Measurements from ENCODE around the gene VWA7. TPM values are rescaled to one million over a fixed set of nuclear protein-coding genes. Genes with fewer than 3 reads are reported as not detected.
A peak's percentile ranks its signal among the peaks of the same experiment; 100 is the strongest.

The VWA7 gene
- polyA plus RNA-seq, 6 donors from 2014 or later, result 0.13 to 0.29 TPM; not detected in 4

DNA sequence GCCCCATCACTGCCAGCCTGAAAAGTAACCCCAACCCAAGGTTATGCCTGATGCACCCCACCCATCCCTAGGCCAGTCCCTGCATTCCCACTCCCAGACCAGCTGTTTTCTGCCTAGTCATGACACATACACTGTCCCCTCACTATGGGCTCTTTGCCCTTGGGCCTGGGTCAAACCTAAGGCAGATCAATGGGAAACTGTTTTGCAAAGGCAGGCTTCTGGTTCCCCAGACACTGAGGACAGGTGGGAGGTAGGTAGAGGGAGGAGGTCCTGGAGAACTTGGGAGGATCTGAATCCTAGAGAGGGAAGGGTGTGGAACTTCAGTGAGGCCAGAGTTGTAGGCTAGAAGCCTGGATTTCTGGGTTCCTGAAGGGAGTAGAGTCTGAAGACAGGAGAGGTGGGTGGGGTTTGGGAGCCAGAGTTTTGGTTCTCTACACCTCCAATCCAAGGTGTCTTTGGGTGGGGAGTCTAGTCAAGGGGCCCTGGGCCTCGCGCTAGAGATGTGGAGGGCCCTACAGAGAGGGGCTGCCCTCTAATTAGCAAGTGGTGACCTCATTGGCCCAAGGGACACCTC is 42.8 kb downstream of the VWA7 start:
- H3K4me1 Mint-ChIP-seq, result peaks cover 61 to 69% (median 69%) of the 10 kb centered on the region in 3 donors
- DNase-seq, result no peak
- no peak for ATAC-seq (ENCODE audit: low read depth in 2 of 2)
- H3K9me3 Mint-ChIP-seq, result no peaks in the 10 kb centered on the region
- peak overlapping the region; percentile 83 to 99 (median 95) for H3K27ac Mint-ChIP-seq
- peak overlapping the region; percentile 94 to 99 (median 99) for H3K4me3 Mint-ChIP-seq
- H3K36me3 Mint-ChIP-seq, result peaks cover 9 to 25% of the 10 kb centered on the region in 2 donors
- H3K27me3 Mint-ChIP-seq, result no peaks in the 10 kb centered on the region

DNA sequence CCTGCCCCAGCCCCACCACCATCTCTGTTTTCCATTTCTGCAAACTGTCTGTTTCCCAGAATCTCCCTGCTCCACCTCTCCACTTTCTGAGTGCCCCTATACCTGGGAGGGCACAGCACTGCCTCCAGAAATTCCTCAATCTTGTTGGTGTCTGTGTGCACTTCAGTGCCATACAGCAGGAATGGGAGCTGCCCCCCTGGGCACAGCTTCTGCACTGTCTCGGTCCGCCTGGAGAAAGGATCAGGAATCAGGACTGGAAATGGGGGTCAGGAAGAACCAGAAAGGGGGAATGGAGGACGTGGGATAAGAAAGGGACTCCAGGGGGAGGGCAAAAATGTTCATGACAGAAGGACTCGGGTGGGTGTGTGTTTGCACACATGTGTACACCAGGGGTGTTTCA is 43.4 kb downstream of the VWA7 start:
- no peak for ATAC-seq (ENCODE audit: low read depth in 2 of 2)
- Mint-ChIP-seq H3K9me3 (no peaks in the 10 kb centered on the region), H3K27me3 (no peaks in the 10 kb centered on the region), H3K36me3 (peaks cover 9 to 27% of the 10 kb centered on the region in 2 donors), H3K4me1 (peaks cover 61 to 69% (median 69%) of the 10 kb centered on the region in 3 donors), H3K4me3 (peak overlapping the region; percentile 94 to 99 (median 99)), H3K27ac (peak overlapping the region in 3 of 6 donors; percentile 73 to 99 (median 94))
- DNase-seq, result no peak

- no peak for DNase-seq
- Mint-ChIP-seq H3K36me3 (peaks cover 9 to 31% of the 10 kb centered on the region in 2 donors), H3K9me3 (no peaks in the 10 kb centered on the region), H3K27me3 (no peaks in the 10 kb centered on the region), H3K27ac (peak overlapping the region in 2 of 6 donors; percentile 30 to 39), H3K4me1 (peaks cover 58 to 67% (median 67%) of the 10 kb centered on the region in 3 donors), H3K4me3 (peak overlapping the region in 4 of 8 donors; percentile 20 to 91 (median 56))
- ATAC-seq (ENCODE audit: low read depth in 2 of 2), result no peak
Observed at GRCh38 chr6:31732029-31732428, 45.1 kb downstream of the VWA7 start.

DNA sequence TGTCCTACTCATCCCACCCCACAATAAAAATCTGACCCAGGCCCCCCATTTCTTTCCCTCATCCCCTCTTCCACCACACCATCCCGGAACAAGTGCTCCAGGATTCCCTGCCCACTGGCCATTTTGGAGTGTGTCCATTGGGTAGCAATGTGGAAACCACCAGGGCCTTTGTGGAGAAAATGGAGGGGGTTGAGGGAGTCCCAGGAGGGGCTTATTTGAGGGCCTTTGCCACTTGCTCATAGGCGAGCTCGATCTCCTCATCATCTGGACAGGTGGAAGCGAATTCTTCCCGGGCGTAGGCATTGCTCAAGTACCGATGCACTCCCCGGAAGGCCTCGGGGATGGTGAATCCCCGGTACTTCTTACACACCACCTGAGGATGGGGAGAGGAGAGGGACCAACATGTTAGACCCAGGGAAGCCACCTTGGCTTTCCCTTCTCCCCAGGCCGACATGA is 46.5 kb downstream of the VWA7 start:
- no peak for DNase-seq
- ATAC-seq (ENCODE audit: low read depth in 2 of 2), result no peak
- peaks cover 13 to 41% of the 10 kb centered on the region in 2 donors for H3K36me3 Mint-ChIP-seq
- peaks cover 59 to 73% (median 72%) of the 10 kb centered on the region in 3 donors for H3K4me1 Mint-ChIP-seq
- no peaks in the 10 kb centered on the region for H3K27me3 Mint-ChIP-seq
- peak overlapping the region; percentile 86 to 98 (median 94) for H3K27ac Mint-ChIP-seq
- no peaks in the 10 kb centered on the region for H3K9me3 Mint-ChIP-seq
- H3K4me3 Mint-ChIP-seq, result peak overlapping the region; percentile 91 to 100 (median 98)

DNA sequence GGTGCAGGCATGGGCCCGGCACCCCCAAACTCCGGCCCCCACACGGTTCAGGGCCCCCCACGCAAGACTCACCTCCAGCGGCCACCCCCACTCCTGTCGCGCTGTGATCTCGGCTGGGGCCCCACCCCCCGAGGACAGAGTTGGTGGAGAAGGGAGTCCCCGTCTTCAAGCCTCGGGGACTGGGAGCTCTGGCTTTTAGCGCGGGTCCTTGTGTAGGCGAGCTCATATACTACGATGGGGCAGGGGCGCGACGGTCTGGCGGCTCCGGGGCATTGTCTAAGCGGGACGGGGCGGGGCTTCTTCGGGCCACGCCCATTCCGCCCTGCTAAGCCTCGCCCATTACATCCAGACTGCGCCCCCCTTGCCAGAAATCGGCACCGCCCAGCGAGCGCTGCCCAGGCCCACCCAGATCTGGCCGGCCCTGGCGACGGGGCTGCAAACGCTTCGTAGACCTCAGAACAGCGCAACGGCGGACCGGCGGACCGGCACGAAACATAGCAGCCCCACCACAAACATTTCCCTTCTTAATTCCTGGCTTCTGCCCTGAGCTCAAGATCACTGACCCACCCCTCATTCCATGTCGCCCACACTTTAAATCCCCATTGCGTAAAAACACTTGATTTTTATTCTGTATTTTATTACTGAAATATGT is 47.0 kb downstream of the VWA7 start:
- peaks cover 57 to 75% (median 74%) of the 10 kb centered on the region in 3 donors for H3K4me1 Mint-ChIP-seq
- ATAC-seq (ENCODE audit: low read depth in 2 of 2) (peak; percentile 50 to 53), DNase-seq (peak; percentile 79)
- H3K36me3 Mint-ChIP-seq, result peaks cover 15 to 40% of the 10 kb centered on the region in 2 donors
- peak overlapping the region; percentile 86 to 98 (median 94) for H3K27ac Mint-ChIP-seq
- no peaks in the 10 kb centered on the region for H3K9me3 Mint-ChIP-seq
- no peaks in the 10 kb centered on the region for H3K27me3 Mint-ChIP-seq
- peak overlapping the region; percentile 91 to 100 (median 98) for H3K4me3 Mint-ChIP-seq

- H3K36me3 Mint-ChIP-seq, result peaks cover 15 to 36% of the 10 kb centered on the region in 2 donors
- H3K9me3 Mint-ChIP-seq, result no peaks in the 10 kb centered on the region
- DNase-seq, result peak; percentile 82
- peak; percentile 54 to 59 for ATAC-seq (ENCODE audit: low read depth in 2 of 2)
- peak overlapping the region; percentile 86 to 99 (median 98) for H3K27ac Mint-ChIP-seq
- peak overlapping the region; percentile 91 to 100 (median 98) for H3K4me3 Mint-ChIP-seq
- H3K4me1 Mint-ChIP-seq, result peaks cover 53 to 74% (median 73%) of the 10 kb centered on the region in 3 donors
- H3K27me3 Mint-ChIP-seq, result no peaks in the 10 kb centered on the region
Observed at GRCh38 chr6:31729515-31729978, 47.6 kb downstream of the VWA7 start.

- Mint-ChIP-seq H3K27me3 (no peaks in the 10 kb centered on the region), H3K36me3 (peaks cover 15 to 36% of the 10 kb centered on the region in 2 donors), H3K4me3 (peak within 1 kb of the TSS; percentile 91 to 100 (median 98)), H3K4me1 (peaks cover 51 to 74% (median 73%) of the 10 kb centered on the region in 3 donors), H3K27ac (peak within 1 kb of the TSS; percentile 86 to 99 (median 98)), H3K9me3 (no peaks in the 10 kb centered on the region)
- DNase-seq (no peak), ATAC-seq (ENCODE audit: low read depth in 2 of 2) (peak; percentile 1 to 4)
Observed at GRCh38 chr6:31728767-31729514, 48.2 kb downstream of the VWA7 start, which contains the start of gene DDAH2. Gene DDAH2, minus strand, starts transcription at chr6:31729299. Its CDS starts 138 bp downstream, at chr6:31729161.

DNA sequence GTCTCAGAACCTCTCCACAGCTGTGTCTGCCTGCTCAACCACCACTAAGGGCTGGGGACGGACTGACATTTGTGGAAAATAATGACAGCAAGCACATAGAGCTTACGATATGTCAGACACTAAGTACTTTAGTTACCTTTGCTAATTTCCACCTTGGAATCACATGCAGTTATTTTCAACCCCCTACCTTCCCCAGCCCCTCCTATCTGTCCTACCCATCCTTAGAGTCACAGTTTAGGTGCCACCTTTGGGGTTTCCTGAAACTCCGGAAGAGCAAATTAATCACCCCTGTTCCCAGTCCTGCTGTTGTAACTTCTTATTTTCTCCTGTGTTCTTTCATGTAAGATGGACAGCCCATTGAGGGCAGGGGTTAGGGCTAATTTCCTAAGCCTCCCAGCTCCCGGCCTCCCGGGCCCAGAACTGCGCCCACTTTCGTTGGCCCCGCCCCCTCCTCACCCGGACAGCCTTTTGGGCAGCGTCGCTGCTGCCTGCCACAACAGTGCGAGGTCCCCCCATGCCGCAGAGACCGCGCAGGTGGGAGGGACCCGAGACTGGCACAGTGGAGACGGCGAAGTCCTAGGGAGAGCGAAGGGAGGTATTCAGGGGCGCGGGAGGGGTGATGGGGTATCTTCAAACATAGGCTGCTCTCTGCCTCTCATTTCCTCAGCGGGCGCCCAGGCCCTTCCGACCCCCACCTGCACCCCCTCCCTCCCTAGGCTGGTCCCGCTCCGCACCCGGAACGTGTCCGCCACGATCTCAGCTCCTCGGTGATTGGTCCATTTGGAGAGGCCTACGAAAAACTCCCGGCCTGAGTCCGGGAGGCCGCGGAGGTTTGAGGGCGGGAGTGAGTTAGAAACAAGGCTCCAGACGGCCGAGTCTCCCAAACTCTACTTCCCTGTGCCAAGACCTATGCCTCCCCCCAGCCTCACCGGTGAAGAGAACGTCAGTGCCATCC is 49.1 kb downstream of the VWA7 start:
- H3K27ac Mint-ChIP-seq, result peak overlapping the region; percentile 97 to 99 (median 98)
- H3K36me3 Mint-ChIP-seq, result peaks cover 6 to 30% of the 10 kb centered on the region in 2 donors
- peak overlapping the region; percentile 91 to 99 (median 96) for H3K4me3 Mint-ChIP-seq
- H3K27me3 Mint-ChIP-seq, result no peaks in the 10 kb centered on the region
- peak in 1 of 2 donors; percentile 1 for ATAC-seq (ENCODE audit: low read depth in 2 of 2)
- H3K4me1 Mint-ChIP-seq, result peaks cover 52 to 75% (median 73%) of the 10 kb centered on the region in 3 donors
- no peaks in the 10 kb centered on the region for H3K9me3 Mint-ChIP-seq
- no peak for DNase-seq

DNA sequence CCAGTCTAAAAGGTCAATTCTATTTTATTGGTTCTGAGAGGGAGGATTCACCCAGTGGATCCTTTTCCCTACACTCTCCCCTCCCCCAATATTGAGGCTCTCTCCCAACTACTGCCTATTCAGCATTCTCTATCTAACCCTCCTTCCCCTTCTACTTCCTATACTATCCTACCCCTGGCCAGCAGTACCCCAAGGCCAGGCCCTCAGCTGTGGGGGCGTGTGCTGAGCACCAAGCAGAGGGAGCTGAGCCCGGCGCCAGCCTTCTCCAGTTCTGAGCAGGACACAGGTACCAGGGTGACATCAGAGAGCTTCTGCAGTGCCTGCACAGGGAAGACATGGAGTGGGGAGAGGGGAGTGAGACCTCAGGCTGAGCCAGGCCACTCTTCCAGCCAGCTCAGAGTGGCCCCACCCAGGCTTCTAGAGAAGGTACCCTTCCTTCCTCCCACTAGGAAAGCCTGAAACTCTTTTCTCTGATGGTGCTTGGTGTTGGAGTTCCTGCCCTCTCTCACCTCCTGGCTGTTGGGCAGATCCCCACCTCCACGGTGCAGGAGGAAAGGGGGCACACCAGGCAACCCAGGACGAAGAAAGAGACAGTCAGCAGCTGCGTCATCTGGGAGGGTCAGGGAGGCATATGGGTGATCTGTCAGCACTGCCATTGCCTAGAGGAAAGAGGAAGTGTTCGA is 50.0 kb downstream of the VWA7 start:
- peaks cover 6 to 28% of the 10 kb centered on the region in 2 donors for H3K36me3 Mint-ChIP-seq
- peak overlapping the region; percentile 97 to 99 (median 98) for H3K27ac Mint-ChIP-seq
- ATAC-seq (ENCODE audit: low read depth in 2 of 2) (peak; percentile 82 to 87), DNase-seq (peak; percentile 83)
- H3K27me3 Mint-ChIP-seq, result no peaks in the 10 kb centered on the region
- peaks cover 52 to 77% (median 75%) of the 10 kb centered on the region in 3 donors for H3K4me1 Mint-ChIP-seq
- H3K9me3 Mint-ChIP-seq, result no peaks in the 10 kb centered on the region
- H3K4me3 Mint-ChIP-seq, result peak overlapping the region; percentile 86 to 99 (median 93)

DNA sequence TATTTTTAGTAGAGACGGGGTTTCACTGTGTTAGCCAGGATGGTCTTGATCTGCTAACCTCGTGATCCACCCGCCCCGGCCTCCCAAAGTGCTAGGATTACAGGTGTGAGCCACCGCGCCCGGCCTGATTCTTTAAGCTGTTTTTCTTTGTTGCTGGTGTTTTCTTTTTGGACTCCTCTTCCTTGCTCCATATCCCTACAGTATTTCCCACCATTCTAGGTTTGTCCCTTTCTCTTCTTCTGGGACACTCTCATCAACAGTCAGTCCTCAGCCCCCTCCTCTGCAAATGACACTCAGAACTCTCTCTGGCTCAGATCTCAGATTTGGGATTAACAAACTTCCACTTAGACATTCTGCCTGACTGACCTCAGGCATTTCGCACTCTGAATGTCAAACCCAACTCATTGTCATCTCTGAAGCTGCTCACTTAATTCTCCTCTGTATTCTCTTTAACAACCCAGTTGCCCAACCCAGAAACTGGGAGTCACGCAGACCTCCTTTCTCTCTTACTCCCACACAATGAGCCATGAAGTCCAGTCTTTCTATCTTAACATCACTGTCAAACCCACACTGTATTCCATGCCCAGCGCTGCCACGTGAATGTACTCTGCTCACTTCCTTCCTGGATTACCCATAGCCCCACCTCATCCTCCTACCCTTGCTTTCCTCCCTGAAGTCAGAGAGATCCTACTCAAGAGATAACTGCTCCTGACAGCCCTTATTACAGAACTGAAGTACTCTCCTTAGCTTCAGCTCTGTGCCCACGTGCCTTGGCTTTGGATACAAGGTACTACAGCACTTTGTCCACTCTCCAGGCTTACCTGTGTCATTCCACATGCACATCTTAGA is 51.4 kb downstream of the VWA7 start:
- ATAC-seq (ENCODE audit: low read depth in 2 of 2) (no peak), DNase-seq (no peak)
- peak overlapping the region in 5 of 6 donors; percentile 40 to 98 (median 85) for H3K27ac Mint-ChIP-seq
- H3K9me3 Mint-ChIP-seq, result no peaks in the 10 kb centered on the region
- H3K4me3 Mint-ChIP-seq, result peak overlapping the region in 2 of 8 donors; percentile 3 to 73
- H3K27me3 Mint-ChIP-seq, result no peaks in the 10 kb centered on the region
- H3K4me1 Mint-ChIP-seq, result peaks cover 52 to 75% (median 72%) of the 10 kb centered on the region in 3 donors
- peaks cover 6 to 28% of the 10 kb centered on the region in 2 donors for H3K36me3 Mint-ChIP-seq

All from naive B cell (primary cell).